ENCODE results near the gene TTC7B.

GRCh38 chr14:90508036-90508435, 308.2 kb downstream of the TTC7B start:
- TF ChIP-seq, protein P1, sequence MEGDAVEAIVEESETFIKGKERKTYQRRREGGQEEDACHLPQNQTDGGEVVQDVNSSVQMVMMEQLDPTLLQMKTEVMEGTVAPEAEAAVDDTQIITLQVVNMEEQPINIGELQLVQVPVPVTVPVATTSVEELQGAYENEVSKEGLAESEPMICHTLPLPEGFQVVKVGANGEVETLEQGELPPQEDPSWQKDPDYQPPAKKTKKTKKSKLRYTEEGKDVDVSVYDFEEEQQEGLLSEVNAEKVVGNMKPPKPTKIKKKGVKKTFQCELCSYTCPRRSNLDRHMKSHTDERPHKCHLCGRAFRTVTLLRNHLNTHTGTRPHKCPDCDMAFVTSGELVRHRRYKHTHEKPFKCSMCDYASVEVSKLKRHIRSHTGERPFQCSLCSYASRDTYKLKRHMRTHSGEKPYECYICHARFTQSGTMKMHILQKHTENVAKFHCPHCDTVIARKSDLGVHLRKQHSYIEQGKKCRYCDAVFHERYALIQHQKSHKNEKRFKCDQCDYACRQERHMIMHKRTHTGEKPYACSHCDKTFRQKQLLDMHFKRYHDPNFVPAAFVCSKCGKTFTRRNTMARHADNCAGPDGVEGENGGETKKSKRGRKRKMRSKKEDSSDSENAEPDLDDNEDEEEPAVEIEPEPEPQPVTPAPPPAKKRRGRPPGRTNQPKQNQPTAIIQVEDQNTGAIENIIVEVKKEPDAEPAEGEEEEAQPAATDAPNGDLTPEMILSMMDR (IDR thresholded peaks at IDR 0.05), result no peak
- no peak for TF ChIP-seq POLR2A (IDR thresholded peaks at IDR 0.05)
